ENCODE measurements around the gene MAFG. TPM values are rescaled to one million over a fixed set of nuclear protein-coding genes. Genes with fewer than 3 reads are reported as not detected.

Gene MAFG
- polyA plus RNA-seq, 6 donors from 2014 or later = 3.4 to 6.7 (median 4.7) TPM

- Mint-ChIP-seq H3K9me3 (no peaks in the 10 kb centered on the region), H3K27ac (peak overlapping the region in 3 of 6 donors; percentile 24 to 42 (median 32)), H3K4me1 (peaks cover 17 to 25% (median 23%) of the 10 kb centered on the region in 3 donors), H3K4me3 (peak overlapping the region in 7 of 8 donors; percentile 26 to 83 (median 65)), H3K36me3 (no peaks in the 10 kb centered on the region), H3K27me3 (no peaks in the 10 kb centered on the region)
- ATAC-seq (ENCODE audit: low read depth in 2 of 2) (no peak), DNase-seq (no peak)
These were observed 14.9 kb downstream of the MAFG start for GRCh38 chr17:81912441-81913309.

GRCh38 chr17:81911969-81912368 lies 15.6 kb downstream of the MAFG start:
- Mint-ChIP-seq H3K9me3 (no peaks in the 10 kb centered on the region), H3K4me1 (peaks cover 14 to 20% (median 18%) of the 10 kb centered on the region in 3 donors), H3K36me3 (no peaks in the 10 kb centered on the region), H3K27ac (peak overlapping the region in 1 of 6 donors; percentile 43), H3K27me3 (no peaks in the 10 kb centered on the region), H3K4me3 (peak overlapping the region; percentile 61 to 88 (median 74))
- DNase-seq (no peak), ATAC-seq (ENCODE audit: low read depth in 2 of 2) (no peak)

- Mint-ChIP-seq H3K9me3 (no peaks in the 10 kb centered on the region), H3K27ac (peak within 1 kb of the TSS; percentile 25 to 89 (median 75)), H3K4me3 (peak within 1 kb of the TSS; percentile 76 to 91 (median 87)), H3K4me1 (peaks cover 10 to 16% (median 13%) of the 10 kb centered on the region in 3 donors), H3K27me3 (no peaks in the 10 kb centered on the region), H3K36me3 (no peaks in the 10 kb centered on the region)
- ATAC-seq (ENCODE audit: low read depth in 2 of 2) = peak; percentile 92 to 93
- DNase-seq = peak; percentile 89
These were observed 16.1 kb downstream of the MAFG start, which contains the start of gene PCYT2 for GRCh38 chr17:81911277-81911961. Gene PCYT2, minus strand, starts transcription at chr17:81911399. Its CDS starts 44 bp downstream, at chr17:81911355.

GRCh38 chr17:81910840-81911276 lies 16.7 kb downstream of the MAFG start:
- Mint-ChIP-seq H3K4me3 (peak overlapping the region; percentile 75 to 91 (median 87)), H3K9me3 (no peaks in the 10 kb centered on the region), H3K27me3 (no peaks in the 10 kb centered on the region), H3K36me3 (no peaks in the 10 kb centered on the region), H3K27ac (peak overlapping the region in 2 of 6 donors; percentile 67 to 83), H3K4me1 (peaks cover 5 to 13% (median 9%) of the 10 kb centered on the region in 3 donors)
- no peak for DNase-seq
- peak in 1 of 2 donors; percentile 17 for ATAC-seq (ENCODE audit: low read depth in 2 of 2)

- no peaks in the 10 kb centered on the region for H3K27me3 Mint-ChIP-seq
- no peaks in the 10 kb centered on the region for H3K9me3 Mint-ChIP-seq
- DNase-seq = no peak
- H3K4me3 Mint-ChIP-seq = peak overlapping the region; percentile 75 to 91 (median 87)
- no peaks in the 10 kb centered on the region for H3K36me3 Mint-ChIP-seq
- H3K27ac Mint-ChIP-seq = peak overlapping the region in 5 of 6 donors; percentile 63 to 89 (median 83)
- ATAC-seq (ENCODE audit: low read depth in 2 of 2) = no peak
- peaks cover 2 to 8% (median 5%) of the 10 kb centered on the region in 3 donors for H3K4me1 Mint-ChIP-seq
These were observed 17.3 kb downstream of the MAFG start for GRCh38 chr17:81909966-81910839.

- Mint-ChIP-seq H3K4me1 (peaks cover 2 to 6% (median 2%) of the 10 kb centered on the region in 3 donors), H3K4me3 (peak overlapping the region in 5 of 8 donors; percentile 15 to 91 (median 75)), H3K27me3 (no peaks in the 10 kb centered on the region), H3K36me3 (no peaks in the 10 kb centered on the region), H3K27ac (no peak overlapping the region), H3K9me3 (no peaks in the 10 kb centered on the region)
- DNase-seq (no peak), ATAC-seq (ENCODE audit: low read depth in 2 of 2) (no peak)
These were observed 18.3 kb downstream of the MAFG start for GRCh38 chr17:81909231-81909630.

GRCh38 chr17:81908793-81909192 lies 18.7 kb downstream of the MAFG start:
- Mint-ChIP-seq H3K4me1 (peaks cover 2 to 6% (median 2%) of the 10 kb centered on the region in 3 donors), H3K27me3 (no peaks in the 10 kb centered on the region), H3K27ac (no peak overlapping the region), H3K4me3 (no peak overlapping the region), H3K9me3 (no peaks in the 10 kb centered on the region), H3K36me3 (no peaks in the 10 kb centered on the region)
- DNase-seq = no peak
- ATAC-seq (ENCODE audit: low read depth in 2 of 2) = no peak

- Mint-ChIP-seq H3K4me3 (no peak overlapping the region), H3K27me3 (no peaks in the 10 kb centered on the region), H3K27ac (no peak overlapping the region), H3K36me3 (no peaks in the 10 kb centered on the region), H3K9me3 (no peaks in the 10 kb centered on the region), H3K4me1 (peaks cover 0 to 6% (median 2%) of the 10 kb centered on the region in 3 donors)
- no peak for DNase-seq
- ATAC-seq (ENCODE audit: low read depth in 2 of 2) = no peak
These were observed 20.1 kb downstream of the MAFG start for GRCh38 chr17:81907219-81908145.

GRCh38 chr17:81906476-81907218 lies 20.9 kb downstream of the MAFG start:
- peaks cover 0 to 2% (median 2%) of the 10 kb centered on the region in 3 donors for H3K4me1 Mint-ChIP-seq
- ATAC-seq (ENCODE audit: low read depth in 2 of 2) (no peak), DNase-seq (no peak)
- H3K36me3 Mint-ChIP-seq = no peaks in the 10 kb centered on the region
- H3K27ac Mint-ChIP-seq = no peak overlapping the region
- no peaks in the 10 kb centered on the region for H3K9me3 Mint-ChIP-seq
- H3K27me3 Mint-ChIP-seq = peaks cover 0 to under 1% (median 0%) of the 10 kb centered on the region in 3 donors
- no peak overlapping the region for H3K4me3 Mint-ChIP-seq

GRCh38 chr17:81905993-81906392 lies 21.5 kb downstream of the MAFG start:
- Mint-ChIP-seq H3K4me3 (no peak overlapping the region), H3K4me1 (peaks cover 4 to 7% (median 4%) of the 10 kb centered on the region in 3 donors), H3K36me3 (peaks cover under 1 to 3% of the 10 kb centered on the region in 2 donors), H3K27me3 (peaks cover 4 to 7% (median 6%) of the 10 kb centered on the region in 3 donors), H3K27ac (no peak overlapping the region), H3K9me3 (no peaks in the 10 kb centered on the region)
- ATAC-seq (ENCODE audit: low read depth in 2 of 2) (no peak), DNase-seq (no peak)

GRCh38 chr17:81905424-81905875 lies 22.1 kb downstream of the MAFG start:
- Mint-ChIP-seq H3K27ac (no peak overlapping the region), H3K36me3 (peaks cover 5 to 9% of the 10 kb centered on the region in 2 donors), H3K9me3 (no peaks in the 10 kb centered on the region), H3K27me3 (peaks cover 7 to 12% (median 12%) of the 10 kb centered on the region in 3 donors), H3K4me1 (peaks cover 6 to 9% (median 8%) of the 10 kb centered on the region in 3 donors), H3K4me3 (no peak overlapping the region)
- DNase-seq (no peak), ATAC-seq (ENCODE audit: low read depth in 2 of 2) (no peak)

All from naive B cell (primary cell).